Osteocyte (in vitro differentiated cells): ENCODE measurements around the gene TBC1D1. TPM values are rescaled to one million over a fixed set of nuclear protein-coding genes. Genes with fewer than 3 reads are reported as not detected.

Experiments
- DNase-seq: peaks from one replicate; pipeline ENCODE4 v3.0.0; 2021; ENCODE audit warnings: mixed read lengths; ENCODE audit not compliant: unreplicated experiment; ENCODE audit errors: extremely low spot score
- H3K27ac Mint-ChIP-seq: one replicate; pipeline ENCODE4 v1.8.0; 2021; ENCODE audit warnings: mild to moderate bottlenecking, mixed read lengths; ENCODE audit not compliant: unreplicated experiment
- H3K27me3 Mint-ChIP-seq: one replicate; pipeline ENCODE4 v1.8.0; 2021; ENCODE audit warnings: mixed read lengths; ENCODE audit not compliant: unreplicated experiment
- H3K36me3 Mint-ChIP-seq: one replicate; pipeline ENCODE4 v1.8.0; 2021; ENCODE audit warnings: mixed read lengths; ENCODE audit not compliant: unreplicated experiment
- H3K4me1 Mint-ChIP-seq: one replicate; pipeline ENCODE4 v1.8.0; 2021; ENCODE audit warnings: mixed read lengths; ENCODE audit not compliant: unreplicated experiment
- H3K4me3 Mint-ChIP-seq: one replicate; pipeline ENCODE4 v1.8.0; 2021; ENCODE audit warnings: mild to moderate bottlenecking, moderate library complexity, mixed read lengths; ENCODE audit not compliant: unreplicated experiment
- H3K9me3 Mint-ChIP-seq: one replicate; pipeline ENCODE4 v1.8.0; 2021; ENCODE audit warnings: mixed read lengths; ENCODE audit not compliant: unreplicated experiment
- total RNA-seq: library from RNA; stranded (reverse); gene quantifications from 2 replicates; pipeline ENCODE4 v1.2.1, GENCODE V29; 2021
- TF ChIP-seq, protein P1 (sequence below): fragments of 200-600 bp; sonication (generic); IDR thresholded peaks from 2 replicates; pipeline ENCODE4 v1.5.0; 2021; ENCODE audit warnings: antibody characterized with exemption, mild to moderate bottlenecking, moderate library complexity

Gene TBC1D1
- total RNA-seq, 1 donor from 2014 or later = 46.2 TPM

DNA sequence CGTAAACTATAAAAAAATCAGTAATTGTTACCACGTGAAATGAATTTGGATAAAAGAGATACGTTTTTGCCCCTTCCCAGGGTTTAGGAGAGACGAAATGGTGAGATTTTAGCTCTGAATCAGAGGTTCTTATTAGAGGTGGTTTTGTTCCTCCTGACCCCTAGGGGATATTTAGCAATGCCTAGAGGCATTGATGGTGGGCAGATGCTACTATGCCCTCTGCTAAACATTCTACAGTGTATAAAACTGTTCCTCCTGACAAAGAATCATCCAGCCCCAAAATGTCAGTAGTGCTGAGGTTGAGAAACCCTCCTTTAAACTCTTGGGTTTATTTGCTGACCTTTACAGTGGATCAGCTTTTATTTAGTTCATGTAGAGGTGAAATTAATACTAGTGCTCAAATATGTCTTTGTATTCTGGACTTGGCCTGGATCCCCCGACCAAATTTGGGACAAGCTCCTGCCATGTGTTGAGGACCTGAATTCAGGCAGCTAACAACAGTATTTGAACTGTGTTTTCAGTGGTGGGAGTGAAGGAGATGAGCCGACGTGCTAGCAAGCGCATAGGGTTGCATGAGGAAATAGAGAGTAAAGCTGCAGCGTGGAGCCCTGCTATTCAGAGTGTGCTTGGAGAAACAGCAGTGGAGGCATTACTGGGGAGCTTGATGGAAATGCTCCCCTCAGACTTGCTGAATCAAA lies 195.4 kb downstream of the TBC1D1 start:
- H3K9me3 Mint-ChIP-seq = no peaks in the 10 kb centered on the region
- H3K4me1 Mint-ChIP-seq = peaks cover 19% of the 10 kb centered on the region
- H3K27me3 Mint-ChIP-seq = no peaks in the 10 kb centered on the region
- TF ChIP-seq, protein P1, sequence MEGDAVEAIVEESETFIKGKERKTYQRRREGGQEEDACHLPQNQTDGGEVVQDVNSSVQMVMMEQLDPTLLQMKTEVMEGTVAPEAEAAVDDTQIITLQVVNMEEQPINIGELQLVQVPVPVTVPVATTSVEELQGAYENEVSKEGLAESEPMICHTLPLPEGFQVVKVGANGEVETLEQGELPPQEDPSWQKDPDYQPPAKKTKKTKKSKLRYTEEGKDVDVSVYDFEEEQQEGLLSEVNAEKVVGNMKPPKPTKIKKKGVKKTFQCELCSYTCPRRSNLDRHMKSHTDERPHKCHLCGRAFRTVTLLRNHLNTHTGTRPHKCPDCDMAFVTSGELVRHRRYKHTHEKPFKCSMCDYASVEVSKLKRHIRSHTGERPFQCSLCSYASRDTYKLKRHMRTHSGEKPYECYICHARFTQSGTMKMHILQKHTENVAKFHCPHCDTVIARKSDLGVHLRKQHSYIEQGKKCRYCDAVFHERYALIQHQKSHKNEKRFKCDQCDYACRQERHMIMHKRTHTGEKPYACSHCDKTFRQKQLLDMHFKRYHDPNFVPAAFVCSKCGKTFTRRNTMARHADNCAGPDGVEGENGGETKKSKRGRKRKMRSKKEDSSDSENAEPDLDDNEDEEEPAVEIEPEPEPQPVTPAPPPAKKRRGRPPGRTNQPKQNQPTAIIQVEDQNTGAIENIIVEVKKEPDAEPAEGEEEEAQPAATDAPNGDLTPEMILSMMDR = no peak
- H3K4me3 Mint-ChIP-seq = no peak overlapping the region
- peaks cover 12% of the 10 kb centered on the region for H3K36me3 Mint-ChIP-seq
- DNase-seq = no peak
- no peak overlapping the region for H3K27ac Mint-ChIP-seq

DNA sequence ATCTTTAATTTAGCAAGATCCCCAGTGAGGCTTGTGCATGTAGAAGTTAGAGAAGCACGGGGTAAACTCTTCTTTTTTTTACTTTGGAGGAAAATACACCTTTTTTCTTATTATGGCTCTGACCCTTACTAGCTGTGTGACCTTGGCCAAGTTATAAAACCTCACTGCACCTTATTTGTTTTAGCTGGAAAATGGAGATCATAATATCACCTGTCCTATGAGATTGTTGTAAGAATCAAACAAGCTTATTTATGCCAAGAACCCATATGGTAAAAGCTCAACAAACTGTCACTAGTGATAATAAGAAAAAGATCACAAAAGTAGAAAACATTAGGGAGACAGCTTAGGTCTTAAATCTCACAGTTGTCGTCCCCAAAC lies 196.0 kb downstream of the TBC1D1 start:
- H3K27me3 Mint-ChIP-seq = no peaks in the 10 kb centered on the region

DNA sequence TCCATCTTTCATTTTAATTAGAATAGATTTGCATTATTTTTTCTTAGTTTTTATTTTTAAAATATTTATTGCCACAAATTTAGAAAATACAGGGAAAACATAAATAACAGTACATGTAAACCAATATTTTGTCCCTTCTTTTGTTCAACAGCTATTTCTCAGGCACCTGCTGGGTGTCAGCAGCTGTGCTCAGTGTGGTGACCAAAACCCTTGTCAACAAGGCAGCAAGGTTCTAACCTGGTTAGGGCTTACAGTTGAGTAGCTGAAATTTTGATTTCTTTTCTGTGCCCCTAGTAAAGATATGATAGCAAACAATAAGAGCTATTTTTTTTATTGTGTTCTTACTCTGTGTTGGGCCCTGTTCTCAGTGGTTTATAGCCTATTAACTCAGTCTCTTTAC lies 197.4 kb downstream of the TBC1D1 start:
- no peak overlapping the region for H3K27ac Mint-ChIP-seq
- peaks cover 14% of the 10 kb centered on the region for H3K36me3 Mint-ChIP-seq
- no peak overlapping the region for H3K4me3 Mint-ChIP-seq
- peaks cover 2% of the 10 kb centered on the region for H3K4me1 Mint-ChIP-seq
- no peaks in the 10 kb centered on the region for H3K27me3 Mint-ChIP-seq
- no peak for DNase-seq
- no peaks in the 10 kb centered on the region for H3K9me3 Mint-ChIP-seq
- TF ChIP-seq, protein P1 = no peak

More for the DNA sequence above, 196.0 kb downstream of the TBC1D1 start:
- no peak overlapping the region for H3K27ac Mint-ChIP-seq
- peaks cover 15% of the 10 kb centered on the region for H3K4me1 Mint-ChIP-seq
- TF ChIP-seq, protein P1 = no peak
- peaks cover 13% of the 10 kb centered on the region for H3K36me3 Mint-ChIP-seq
- no peak for DNase-seq
- no peaks in the 10 kb centered on the region for H3K9me3 Mint-ChIP-seq
- no peak overlapping the region for H3K4me3 Mint-ChIP-seq

DNA sequence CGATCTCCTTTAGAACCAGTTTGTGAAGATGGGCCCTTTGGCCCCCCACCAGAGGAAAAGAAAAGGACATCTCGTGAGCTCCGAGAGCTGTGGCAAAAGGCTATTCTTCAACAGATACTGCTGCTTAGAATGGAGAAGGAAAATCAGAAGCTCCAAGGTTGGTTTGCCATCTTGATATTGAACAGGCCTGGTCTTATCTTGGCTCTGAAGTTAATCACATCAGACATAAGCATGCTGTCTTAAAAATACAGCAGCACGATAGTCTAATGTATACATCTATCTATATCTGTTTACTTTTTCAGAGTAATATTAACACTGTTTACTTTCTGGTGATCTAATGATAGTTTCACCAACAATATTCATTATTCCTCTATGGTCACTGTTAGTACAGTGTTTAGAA lies 199.1 kb downstream of the TBC1D1 start:
- no peak for DNase-seq
- H3K9me3 Mint-ChIP-seq = no peaks in the 10 kb centered on the region
- TF ChIP-seq, protein P1 = no peak
- no peaks in the 10 kb centered on the region for H3K27me3 Mint-ChIP-seq
- H3K36me3 Mint-ChIP-seq = peaks cover 14% of the 10 kb centered on the region
- peaks cover 2% of the 10 kb centered on the region for H3K4me1 Mint-ChIP-seq
- no peak overlapping the region for H3K4me3 Mint-ChIP-seq
- H3K27ac Mint-ChIP-seq = no peak overlapping the region

DNA sequence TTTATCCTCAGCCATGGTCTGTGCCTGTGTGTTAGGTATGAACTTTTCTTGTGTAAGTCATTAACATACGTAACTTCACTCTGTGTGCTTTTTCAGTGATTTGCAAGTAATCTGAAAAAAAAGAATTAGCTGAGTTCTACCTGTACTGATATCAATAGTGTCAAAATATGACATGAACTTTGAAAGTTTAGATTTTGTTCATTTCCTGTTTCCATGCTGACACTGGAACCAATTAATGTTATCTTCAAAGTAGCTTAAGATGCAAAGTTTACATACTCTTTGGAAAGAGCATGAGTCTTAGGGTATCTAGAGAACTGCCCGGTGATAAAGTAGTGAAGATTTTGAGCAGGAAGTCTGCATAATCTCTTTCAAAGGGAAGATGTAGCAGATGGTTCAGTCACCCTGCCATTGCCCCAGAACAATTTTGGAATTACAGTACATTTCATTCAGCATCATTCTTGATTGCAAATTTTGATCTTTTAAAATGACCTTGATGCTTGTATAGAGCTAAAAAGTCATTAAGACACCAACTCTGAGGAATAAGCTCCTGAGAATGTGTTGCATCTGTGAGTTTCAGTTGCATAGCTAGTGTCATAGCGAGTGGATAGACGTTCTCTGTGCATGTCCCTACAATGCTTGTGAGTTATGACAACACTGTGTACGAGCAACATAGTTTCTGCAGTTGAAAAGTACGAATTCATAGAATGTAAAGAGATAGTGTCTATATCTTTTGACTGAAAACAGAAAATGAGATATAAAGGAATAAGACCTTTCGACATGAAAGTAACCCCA lies 199.8 kb downstream of the TBC1D1 start:
- Mint-ChIP-seq H3K9me3 (no peaks in the 10 kb centered on the region), H3K27ac (no peak overlapping the region), H3K36me3 (peaks cover 16% of the 10 kb centered on the region), H3K4me3 (no peak overlapping the region), H3K4me1 (peaks cover 2% of the 10 kb centered on the region), H3K27me3 (no peaks in the 10 kb centered on the region)
- TF ChIP-seq, protein P1 = no peak
- DNase-seq = no peak
